Astrocyte (in vitro differentiated cells and primary cell): ENCODE results near the gene PRKX. TPM values are rescaled to one million over a fixed set of nuclear protein-coding genes. Genes with fewer than 3 reads are reported as not detected.
"Not testable (repeated sequence)": the region's sequence is repeated elsewhere in the genome, so short reads cannot be mapped to it uniquely, and the experiment has no call there.

ENCODE experiments used
- DNase-seq: peaks from one replicate; pipeline ENCODE4 v3.0.0-alpha.2; 2010; ENCODE audit warnings: low read depth
- FAIRE-seq: peaks from 2 replicates; lab custom pipeline; 2011; peaks lifted over from hg19 to GRCh38; lab: Jason Lieb, UNC
- H2AFZ ChIP-seq: 2 replicates; pipeline ENCODE4 v1.6.0; 2012; ENCODE audit warnings: low read depth, low read length, inconsistent platforms
- H3K27ac ChIP-seq: 2 replicates; pipeline ENCODE4 v1.5.1; 2011; ENCODE audit warnings: low read depth, low read length, inconsistent platforms
- H3K27me3 ChIP-seq: 2 replicates; pipeline ENCODE4 v1.6.0; 2011; ENCODE audit warnings: low read length, inconsistent platforms; ENCODE audit not compliant: insufficient read depth
- H3K36me3 ChIP-seq: 2 replicates; pipeline ENCODE4 v1.5.1; 2011; ENCODE audit warnings: low read length, inconsistent platforms; ENCODE audit not compliant: insufficient read depth
- H3K4me1 ChIP-seq: 2 replicates; pipeline ENCODE4 v1.5.1; 2011; ENCODE audit warnings: low read length, inconsistent platforms; ENCODE audit not compliant: insufficient read depth
- H3K4me2 ChIP-seq: 2 replicates; pipeline ENCODE4 v1.6.0; 2012; ENCODE audit warnings: low read length, inconsistent platforms
- H3K4me3 ChIP-seq: 2 replicates; pipeline ENCODE4 v1.5.1; 2011; ENCODE audit warnings: low read depth, mild to moderate bottlenecking, low read length, inconsistent platforms; ENCODE audit not compliant: insufficient read depth
- H3K79me2 ChIP-seq: 2 replicates; pipeline ENCODE4 v1.6.0; 2012; ENCODE audit warnings: mild to moderate bottlenecking, low read length, inconsistent platforms; ENCODE audit not compliant: insufficient read depth
- H3K9ac ChIP-seq: 2 replicates; pipeline ENCODE4 v1.6.0; 2012; ENCODE audit warnings: mild to moderate bottlenecking, low read length, inconsistent platforms
- H3K9me3 ChIP-seq: 2 replicates; pipeline ENCODE4 v1.5.1; 2012; ENCODE audit warnings: low read depth, mild to moderate bottlenecking, low read length, inconsistent platforms; ENCODE audit not compliant: insufficient read depth
- H4K20me1 ChIP-seq: 2 replicates; pipeline ENCODE4 v1.6.0; 2012; ENCODE audit warnings: low read length, inconsistent platforms; ENCODE audit not compliant: insufficient read depth
- H3K27ac Mint-ChIP-seq: one replicate; pipeline ENCODE4 v1.8.0; 2021; ENCODE audit warnings: mild to moderate bottlenecking, mixed read lengths; ENCODE audit not compliant: unreplicated experiment
- H3K27me3 Mint-ChIP-seq: one replicate; pipeline ENCODE4 v1.8.0; 2021; ENCODE audit warnings: low read depth, mixed read lengths; ENCODE audit not compliant: unreplicated experiment
- H3K36me3 Mint-ChIP-seq: one replicate; pipeline ENCODE4 v1.8.0; 2021; ENCODE audit warnings: low read depth, mixed read lengths; ENCODE audit not compliant: unreplicated experiment
- H3K4me1 Mint-ChIP-seq: one replicate; pipeline ENCODE4 v1.8.0; 2021; ENCODE audit warnings: low read depth, mixed read lengths; ENCODE audit not compliant: unreplicated experiment
- H3K4me3 Mint-ChIP-seq: one replicate; pipeline ENCODE4 v1.8.0; 2021; ENCODE audit warnings: mild to moderate bottlenecking, moderate library complexity, mixed read lengths; ENCODE audit not compliant: unreplicated experiment
- H3K9me3 Mint-ChIP-seq: one replicate; pipeline ENCODE4 v1.8.0; 2021; ENCODE audit warnings: mild to moderate bottlenecking, mixed read lengths; ENCODE audit not compliant: unreplicated experiment
- EZH2 ChIP-seq: IDR thresholded peaks from 2 replicates; pipeline ENCODE4 v1.6.1; 2012; ENCODE audit warnings: mild to moderate bottlenecking, low read length, inconsistent platforms; ENCODE audit not compliant: insufficient read depth
- total RNA-seq: library from RNA; stranded (reverse); gene quantifications from 2 replicates; pipeline ENCODE4 v1.2.1, GENCODE V29; 2021
- TF ChIP-seq, protein P1 (sequence below): IDR thresholded peaks from 2 replicates; pipeline ENCODE4 v1.5.1; 2011; ENCODE audit warnings: low read depth, mild to moderate bottlenecking, inconsistent platforms, low read length, moderate library complexity; ENCODE audit not compliant: insufficient read depth

The PRKX gene
- total RNA-seq, 1 donor from 2014 or later: 27.3 TPM

GRCh38 chrX:3576886-3577501 lies 136.5 kb downstream of the PRKX start:
- Mint-ChIP-seq H3K27me3 (no peaks in the 10 kb centered on the region), H3K36me3 (no peaks in the 10 kb centered on the region)
- no peak for DNase-seq

GRCh38 chrX:3567686-3568085 lies 145.8 kb downstream of the PRKX start:
- H3K4me3 ChIP-seq: no peak overlapping the region
- DNase-seq: peak; percentile 15
- peak; percentile 86 for FAIRE-seq
- H3K27me3 Mint-ChIP-seq: no peaks in the 10 kb centered on the region
- H3K27me3 ChIP-seq: no peaks in the 10 kb centered on the region
- H3K36me3 ChIP-seq: no peaks in the 10 kb centered on the region
- no peak overlapping the region for H3K9ac ChIP-seq
- no peaks in the 10 kb centered on the region for H3K36me3 Mint-ChIP-seq
- H3K9me3 ChIP-seq: no peaks in the 10 kb centered on the region
- no peaks in the 10 kb centered on the region for H3K9me3 Mint-ChIP-seq
- no peak overlapping the region for H3K4me3 Mint-ChIP-seq
- no peak overlapping the region for H3K27ac ChIP-seq
- no peak overlapping the region for H3K4me2 ChIP-seq
- no peaks in the 10 kb centered on the region for H3K4me1 Mint-ChIP-seq
- no peaks in the 10 kb centered on the region for H3K4me1 ChIP-seq
- H2AFZ ChIP-seq: no peak overlapping the region
- no peak overlapping the region for H3K27ac Mint-ChIP-seq
- H4K20me1 ChIP-seq: no peaks in the 10 kb centered on the region
- H3K79me2 ChIP-seq: no peaks in the 10 kb centered on the region
- TF ChIP-seq, protein P1, sequence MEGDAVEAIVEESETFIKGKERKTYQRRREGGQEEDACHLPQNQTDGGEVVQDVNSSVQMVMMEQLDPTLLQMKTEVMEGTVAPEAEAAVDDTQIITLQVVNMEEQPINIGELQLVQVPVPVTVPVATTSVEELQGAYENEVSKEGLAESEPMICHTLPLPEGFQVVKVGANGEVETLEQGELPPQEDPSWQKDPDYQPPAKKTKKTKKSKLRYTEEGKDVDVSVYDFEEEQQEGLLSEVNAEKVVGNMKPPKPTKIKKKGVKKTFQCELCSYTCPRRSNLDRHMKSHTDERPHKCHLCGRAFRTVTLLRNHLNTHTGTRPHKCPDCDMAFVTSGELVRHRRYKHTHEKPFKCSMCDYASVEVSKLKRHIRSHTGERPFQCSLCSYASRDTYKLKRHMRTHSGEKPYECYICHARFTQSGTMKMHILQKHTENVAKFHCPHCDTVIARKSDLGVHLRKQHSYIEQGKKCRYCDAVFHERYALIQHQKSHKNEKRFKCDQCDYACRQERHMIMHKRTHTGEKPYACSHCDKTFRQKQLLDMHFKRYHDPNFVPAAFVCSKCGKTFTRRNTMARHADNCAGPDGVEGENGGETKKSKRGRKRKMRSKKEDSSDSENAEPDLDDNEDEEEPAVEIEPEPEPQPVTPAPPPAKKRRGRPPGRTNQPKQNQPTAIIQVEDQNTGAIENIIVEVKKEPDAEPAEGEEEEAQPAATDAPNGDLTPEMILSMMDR: no peak
- TF ChIP-seq EZH2: no peak

More at GRCh38 chrX:3576886-3577501, 136.5 kb downstream of the PRKX start:
- H3K27me3 ChIP-seq: no peaks in the 10 kb centered on the region
- H3K9me3 Mint-ChIP-seq: no peaks in the 10 kb centered on the region
- no peaks in the 10 kb centered on the region for H3K4me1 ChIP-seq
- H3K79me2 ChIP-seq: no peaks in the 10 kb centered on the region
- H4K20me1 ChIP-seq: no peaks in the 10 kb centered on the region
- no peaks in the 10 kb centered on the region for H3K9me3 ChIP-seq
- FAIRE-seq: no peak
- no peaks in the 10 kb centered on the region for H3K36me3 ChIP-seq
- H3K4me1 Mint-ChIP-seq: no peaks in the 10 kb centered on the region
- no peak overlapping the region for H3K27ac ChIP-seq
- H2AFZ ChIP-seq: no peak overlapping the region
- H3K4me3 ChIP-seq: no peak overlapping the region
- no peak for TF ChIP-seq EZH2
- TF ChIP-seq, protein P1: no peak
- no peak overlapping the region for H3K9ac ChIP-seq
- no peak overlapping the region for H3K4me2 ChIP-seq
- H3K4me3 Mint-ChIP-seq: no peak overlapping the region
- no peak overlapping the region for H3K27ac Mint-ChIP-seq

DNA sequence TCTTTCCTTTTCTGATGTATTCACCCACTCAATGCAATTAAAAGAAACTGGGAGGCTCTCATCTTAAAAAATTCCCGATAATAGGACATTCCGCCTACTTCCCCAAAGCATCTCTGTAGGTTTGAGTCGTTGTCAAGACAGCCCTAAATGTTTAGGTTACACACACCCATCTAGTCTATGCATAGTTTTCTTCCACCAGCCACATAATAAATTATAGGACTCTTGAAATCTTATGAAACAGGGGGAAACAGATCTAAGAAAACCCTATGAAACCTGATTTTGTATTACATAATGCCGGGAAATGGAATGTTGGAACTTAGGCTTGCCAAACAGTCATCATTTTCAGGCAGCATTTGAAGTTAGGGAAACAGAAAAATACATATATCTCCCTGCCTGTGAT lies 150.0 kb downstream of the PRKX start:
- Histone ChIP-seq H3K36me3 (no peaks in the 10 kb centered on the region), H3K9me3 (no peaks in the 10 kb centered on the region), H3K27me3 (no peaks in the 10 kb centered on the region), H3K4me3 (no peak overlapping the region), H2AFZ (no peak overlapping the region), H4K20me1 (no peaks in the 10 kb centered on the region), H3K4me1 (no peaks in the 10 kb centered on the region), H3K79me2 (no peaks in the 10 kb centered on the region), H3K27ac (no peak overlapping the region), H3K4me2 (no peak overlapping the region), H3K9ac (no peak overlapping the region)
- H3K27ac Mint-ChIP-seq: no peak overlapping the region
- DNase-seq (no peak), FAIRE-seq (no peak)
- H3K9me3 Mint-ChIP-seq: peaks cover 4% of the 10 kb centered on the region
- H3K36me3 Mint-ChIP-seq: no peaks in the 10 kb centered on the region
- no peaks in the 10 kb centered on the region for H3K27me3 Mint-ChIP-seq
- H3K4me3 Mint-ChIP-seq: no peak overlapping the region
- H3K4me1 Mint-ChIP-seq: no peaks in the 10 kb centered on the region
- TF ChIP-seq, protein P1: no peak

GRCh38 chrX:3560010-3560409 lies 153.4 kb downstream of the PRKX start:
- H3K27ac ChIP-seq, H3K4me1 Mint-ChIP-seq, H3K27ac Mint-ChIP-seq, H3K4me3 Mint-ChIP-seq, H3K9me3 ChIP-seq, H3K27me3 Mint-ChIP-seq, H3K36me3 ChIP-seq, H3K4me3 ChIP-seq, H3K4me2 ChIP-seq, H2AFZ ChIP-seq, H3K9ac ChIP-seq, FAIRE-seq, H3K36me3 Mint-ChIP-seq, H4K20me1 ChIP-seq, H3K9me3 Mint-ChIP-seq, DNase-seq, H3K4me1 ChIP-seq, H3K27me3 ChIP-seq, H3K79me2 ChIP-seq: not testable (repeated sequence)
